ENCODE measurements around the gene GLIS2.

DNA sequence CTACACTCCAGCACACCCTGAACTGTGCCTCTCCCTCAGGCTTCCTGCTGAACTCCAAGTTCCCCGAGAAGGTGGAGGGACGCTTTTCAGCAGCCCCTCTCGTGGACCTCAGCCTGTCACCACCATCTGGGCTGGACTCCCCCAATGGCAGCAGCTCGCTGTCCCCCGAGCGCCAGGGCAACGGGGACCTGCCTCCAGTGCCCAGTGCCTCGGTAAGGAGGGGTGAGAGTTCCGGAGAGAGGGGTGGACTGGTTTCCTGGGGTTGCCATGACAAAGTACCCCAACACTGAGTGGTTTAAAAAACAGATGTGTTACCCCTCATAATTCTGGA is 17.4 kb downstream of the GLIS2 start:
- TF ChIP-seq POLR2A (IDR thresholded peaks at IDR 0.05; ENCODE audit: low read depth, low read length) (no peak), POLR2AphosphoS5 (IDR thresholded peaks at IDR 0.05; ENCODE audit: low read depth, low read length) (no peak), TAF1 (IDR thresholded peaks at IDR 0.05; ENCODE audit: borderline replicate concordance, low read depth, low read length) (no peak)

Data from GM12892 (cell line).